Hindlimb muscle (tissue), 1 donor: ENCODE results near the gene WHRN. TPM values are rescaled to one million over a fixed set of nuclear protein-coding genes. Genes with fewer than 3 reads are reported as not detected.
A peak's percentile ranks its signal among the peaks of the same experiment; 100 is the strongest.

Experiments used
- DNase-seq: peaks from one replicate; pipeline ENCODE4 v3.0.0-alpha.2; 2013
- polyA plus RNA-seq: library from polyadenylated mRNA; unstranded; fragments of 120-200 nt; gene quantifications from one replicate; pipeline ENCODE4 v1.2.1, GENCODE V29; 2013; ENCODE audit not compliant: insufficient read length

Gene WHRN
- polyA plus RNA-seq, 1 donor, result 2.1 TPM

- DNase-seq, result peak; percentile 85
These were observed 108.6 kb downstream of the WHRN start for GRCh38 chr9:114396558-114397218.

- DNase-seq, result no peak
These were observed 109.5 kb downstream of the WHRN start for GRCh38 chr9:114395768-114396167.

- DNase-seq, result no peak
These were observed 110.0 kb downstream of the WHRN start for GRCh38 chr9:114395334-114395617.

GRCh38 chr9:114394523-114395333, 110.5 kb downstream of the WHRN start:
- DNase-seq, result no peak

GRCh38 chr9:114392749-114393112, 112.5 kb downstream of the WHRN start:
- no peak for DNase-seq

- no peak for DNase-seq
These were observed 114.3 kb downstream of the WHRN start for GRCh38 chr9:114390952-114391351.

- DNase-seq, result no peak
These were observed 115.5 kb downstream of the WHRN start for GRCh38 chr9:114389612-114390368.

- no peak for DNase-seq
These were observed 116.4 kb downstream of the WHRN start for GRCh38 chr9:114388764-114389375.

- no peak for DNase-seq
These were observed 117.0 kb downstream of the WHRN start for GRCh38 chr9:114388357-114388682.

- DNase-seq, result peak; percentile 87
These were observed 117.5 kb downstream of the WHRN start, which contains the start of gene AKNA for GRCh38 chr9:114387680-114388356. AKNA (minus strand) TSS chr9:114387982; CDS start chr9:114381333, 6,649 bp downstream.

GRCh38 chr9:114386886-114387679, 118.2 kb downstream of the WHRN start:
- no peak for DNase-seq

GRCh38 chr9:114386361-114386885, 118.8 kb downstream of the WHRN start:
- no peak for DNase-seq

GRCh38 chr9:114385397-114386181, 119.7 kb downstream of the WHRN start:
- DNase-seq, result no peak

- no peak for DNase-seq
These were observed 120.4 kb downstream of the WHRN start for GRCh38 chr9:114384836-114385396.

- DNase-seq, result no peak
These were observed 120.9 kb downstream of the WHRN start for GRCh38 chr9:114384341-114384740.

GRCh38 chr9:114383521-114384231, 121.6 kb downstream of the WHRN start:
- DNase-seq, result no peak

- no peak for DNase-seq
These were observed 122.4 kb downstream of the WHRN start for GRCh38 chr9:114382699-114383520.

- no peak for DNase-seq
These were observed 126.4 kb downstream of the WHRN start for GRCh38 chr9:114378883-114379282.

GRCh38 chr9:114378016-114378415, 127.3 kb downstream of the WHRN start:
- no peak for DNase-seq
